Hepatic stellate cell (primary cell): ENCODE measurements around the gene KCTD20.
"Not testable (repeated sequence)": the region's sequence is repeated elsewhere in the genome, so short reads cannot be mapped to it uniquely, and the experiment has no call there.

ENCODE experiments used
- DNase-seq: peaks from one replicate; pipeline ENCODE4 v3.0.0; 2011; ENCODE audit warnings: low spot score

KCTD20 gene

DNA sequence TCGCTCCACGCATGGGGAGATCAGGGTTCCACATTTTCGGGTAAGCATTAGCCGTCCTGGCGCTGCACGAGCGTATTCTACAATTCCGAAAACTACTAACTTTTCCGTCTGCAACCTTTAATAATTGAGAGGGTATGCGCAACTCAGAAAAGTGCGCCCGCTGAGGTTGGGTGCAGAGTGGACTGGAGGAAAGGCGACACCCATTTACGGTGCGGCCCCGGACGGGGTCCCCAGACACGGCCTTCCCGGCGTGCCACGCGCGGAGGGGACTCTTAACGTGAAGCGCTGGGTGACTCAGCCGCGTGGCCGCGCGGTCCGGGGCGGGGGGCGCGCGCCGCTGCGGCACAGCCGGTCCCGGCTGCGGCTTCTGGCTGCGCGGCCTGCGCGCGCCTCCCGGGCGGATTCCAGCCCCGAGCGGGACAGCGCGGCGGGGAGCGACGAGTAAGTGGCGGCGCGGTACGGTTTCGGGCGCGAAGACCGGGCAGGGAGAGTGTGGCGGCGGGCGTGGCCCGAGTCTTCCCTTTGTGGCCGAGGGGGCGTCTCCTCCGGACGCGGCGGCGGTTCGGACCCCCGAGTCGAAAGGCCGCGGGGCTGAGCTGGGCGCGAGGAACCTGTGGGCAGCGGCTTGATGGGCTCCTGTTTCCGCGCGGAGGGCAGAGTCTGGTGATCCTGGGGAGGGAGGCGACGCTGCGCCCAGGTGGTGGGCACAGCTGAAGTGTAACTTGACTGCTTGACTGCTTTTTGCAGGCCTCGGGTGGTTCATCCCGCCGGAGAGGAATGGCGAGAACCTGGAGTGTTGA is at the start of gene KCTD20, which contains the start of gene PXT1:
Gene KCTD20 (plus strand): TSS at position 330 of the 800 bp plus-strand sequence. CDS start 27,098 bp downstream, outside the sequence.
Gene PXT1 (minus strand): TSS at position 184 of the 800 bp plus-strand sequence. CDS start 16,772 bp downstream, outside the sequence.
- DNase-seq, result peak; percentile 90

DNA sequence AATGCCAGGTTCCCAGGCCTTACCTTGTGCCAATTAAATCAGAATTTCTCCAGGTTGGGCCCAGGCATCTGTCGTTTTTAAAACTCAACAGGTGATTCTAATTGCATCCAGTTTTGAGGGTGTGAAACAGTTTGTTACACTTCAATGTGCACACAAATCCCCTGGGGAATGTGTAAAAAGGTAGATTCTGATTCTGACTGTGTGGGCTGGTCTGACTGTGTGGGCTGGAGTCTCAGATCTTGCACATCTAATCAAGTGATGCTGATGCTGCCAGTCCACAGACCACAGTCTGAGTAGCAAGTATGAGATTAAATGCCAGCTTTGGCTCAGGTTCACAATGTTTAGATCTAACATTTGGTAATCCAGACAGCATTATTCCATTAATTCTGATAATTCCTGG is 42.8 kb upstream of the KCTD20 start:
- DNase-seq, result no peak

DNA sequence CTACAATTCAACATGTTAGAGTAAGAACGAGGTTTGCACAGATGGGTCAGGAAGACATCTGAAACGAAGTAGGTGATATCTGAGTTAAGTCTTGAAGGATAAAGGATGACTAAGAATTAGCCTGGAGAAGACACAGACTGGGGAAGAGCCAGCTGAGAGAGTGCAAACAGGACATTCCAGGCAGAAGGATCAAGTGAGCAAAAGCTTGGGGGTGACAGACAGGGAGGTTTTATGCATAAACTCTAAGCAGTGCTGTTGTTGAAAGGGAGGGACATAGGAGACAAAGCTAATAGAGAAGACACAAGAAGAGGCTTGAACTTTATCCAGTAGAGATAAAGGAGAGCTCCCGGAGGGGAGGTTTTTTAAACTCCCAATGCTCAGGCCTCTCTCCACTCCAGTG is 40.3 kb upstream of the KCTD20 start:
- DNase-seq, result no peak

GRCh38 chr6:36404164-36404563 is 38.6 kb upstream of the KCTD20 start:
- DNase-seq, result no peak

DNA sequence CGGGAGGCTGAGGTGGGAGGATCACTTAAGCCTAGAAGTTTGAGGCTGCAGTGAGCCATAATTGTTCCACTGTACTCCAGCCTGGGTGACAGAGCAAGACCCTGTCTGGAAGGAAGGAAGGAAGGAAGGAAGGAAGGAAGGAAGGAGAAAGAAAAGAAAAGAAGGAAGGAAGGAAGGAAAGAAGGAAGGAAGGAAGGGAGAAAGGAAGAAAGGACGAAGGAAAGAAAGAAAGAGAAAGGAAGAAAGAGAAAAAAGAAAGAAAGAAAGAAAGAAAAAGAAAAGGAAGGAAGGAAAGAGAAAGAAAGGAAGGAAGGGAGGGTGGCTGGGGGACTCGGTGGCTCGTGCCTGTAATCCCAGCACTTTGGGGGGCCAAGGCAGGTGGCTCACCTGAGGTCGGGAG is 33.1 kb upstream of the KCTD20 start:
- not testable (repeated sequence) for DNase-seq

DNA sequence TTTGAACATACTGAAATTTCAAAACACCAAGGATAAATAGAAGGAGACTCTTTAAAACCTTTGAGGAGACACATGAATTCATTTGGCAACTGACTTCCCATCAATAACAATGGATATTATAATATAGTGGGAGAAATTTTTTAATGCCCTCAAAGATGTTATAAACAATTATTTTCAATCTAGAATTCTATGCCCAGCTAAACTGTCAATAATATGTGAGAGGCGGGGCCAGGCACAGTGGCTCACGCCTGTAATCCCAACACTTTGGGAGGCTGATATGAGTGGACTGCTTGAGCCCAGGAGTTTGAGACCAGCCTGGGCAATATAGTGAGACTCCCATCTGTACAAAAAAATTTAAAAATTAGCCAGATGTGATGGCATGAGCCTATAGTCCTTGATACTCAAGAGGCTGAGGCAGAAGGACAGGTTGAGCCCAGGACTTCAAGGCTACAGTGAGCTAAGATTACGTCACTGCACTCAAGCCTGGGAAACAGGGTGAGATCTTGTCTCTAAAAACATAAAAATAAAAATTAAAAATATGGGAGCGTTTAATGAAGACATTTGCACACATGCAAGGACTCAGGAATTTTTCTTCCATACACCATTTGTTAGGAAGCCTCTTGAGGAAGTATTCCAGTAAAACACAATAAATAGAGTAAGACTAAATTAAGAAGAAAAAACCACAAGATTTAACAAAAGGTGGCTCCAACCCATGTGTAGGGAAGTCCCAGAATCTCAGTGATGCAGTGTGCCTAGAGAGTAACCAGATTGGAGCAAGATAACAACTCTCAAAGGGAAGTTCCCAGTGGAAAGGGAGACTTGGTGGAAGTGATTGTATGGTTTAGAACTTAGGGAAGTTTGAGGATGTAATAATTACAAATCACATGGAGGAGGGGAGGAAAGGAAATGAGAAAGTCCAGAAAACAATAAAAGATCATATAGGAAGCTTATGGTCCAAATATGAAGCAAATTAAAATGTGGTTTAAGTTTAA is 29.0 kb upstream of the KCTD20 start:
- DNase-seq, result no peak

DNA sequence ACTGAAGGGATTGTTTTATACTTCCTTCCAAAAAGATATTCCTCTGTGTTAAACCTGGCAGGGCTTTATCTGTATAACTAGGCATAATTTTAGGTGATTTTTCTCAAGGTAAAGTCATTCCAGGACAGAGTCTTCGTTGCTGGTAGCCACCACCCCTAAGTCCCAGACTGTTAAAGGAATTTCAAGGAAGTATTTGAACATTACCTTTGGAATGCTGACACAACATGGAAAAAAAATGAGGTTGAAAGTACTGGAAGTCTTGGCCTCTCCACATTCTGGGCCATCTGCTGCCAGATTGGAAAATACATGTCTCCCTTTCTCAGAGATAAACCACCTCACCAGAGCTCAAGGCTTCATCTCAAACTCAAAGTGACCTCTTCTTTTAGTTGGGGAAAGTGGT is 28.3 kb upstream of the KCTD20 start:
- no peak for DNase-seq

DNA sequence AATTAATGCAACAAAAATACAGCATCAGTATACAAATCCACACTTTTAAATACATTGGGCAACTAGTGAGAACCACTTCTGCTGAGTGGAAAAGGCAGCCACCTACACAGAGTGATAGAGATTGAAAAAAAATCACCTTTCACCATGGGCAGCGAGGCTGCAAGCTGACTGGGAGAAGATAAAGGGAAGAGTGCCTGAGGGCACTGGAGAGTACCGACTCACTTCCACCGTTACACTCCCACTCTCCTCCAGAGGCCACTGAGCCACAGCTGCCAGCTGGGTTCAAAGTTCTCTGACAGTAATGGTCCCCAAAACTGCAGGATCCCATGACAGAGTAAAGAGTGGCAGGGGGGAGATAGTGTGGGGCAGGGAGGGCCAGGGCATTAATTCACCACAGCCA is 24.2 kb upstream of the KCTD20 start:
- no peak for DNase-seq

GRCh38 chr6:36419310-36419709 is 23.5 kb upstream of the KCTD20 start:
- no peak for DNase-seq

DNA sequence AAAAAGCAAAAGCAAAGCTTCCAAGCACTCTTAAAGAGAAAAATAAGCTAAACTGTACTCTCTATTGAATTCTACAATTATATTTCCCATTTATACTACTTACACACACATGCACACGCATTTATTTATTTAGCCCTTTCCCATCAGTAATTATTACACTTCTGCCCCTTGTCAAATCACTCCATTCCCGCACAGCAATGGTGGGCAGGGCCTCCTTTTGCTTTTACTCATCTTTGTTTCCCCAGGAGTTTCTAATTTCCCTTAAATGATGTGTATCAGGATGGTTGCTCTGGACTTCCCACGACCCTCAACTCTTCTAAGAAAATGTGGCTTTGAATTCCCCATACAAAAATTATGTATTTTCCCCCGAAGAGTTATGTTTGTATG is 20.1 kb upstream of the KCTD20 start:
- DNase-seq, result no peak

DNA sequence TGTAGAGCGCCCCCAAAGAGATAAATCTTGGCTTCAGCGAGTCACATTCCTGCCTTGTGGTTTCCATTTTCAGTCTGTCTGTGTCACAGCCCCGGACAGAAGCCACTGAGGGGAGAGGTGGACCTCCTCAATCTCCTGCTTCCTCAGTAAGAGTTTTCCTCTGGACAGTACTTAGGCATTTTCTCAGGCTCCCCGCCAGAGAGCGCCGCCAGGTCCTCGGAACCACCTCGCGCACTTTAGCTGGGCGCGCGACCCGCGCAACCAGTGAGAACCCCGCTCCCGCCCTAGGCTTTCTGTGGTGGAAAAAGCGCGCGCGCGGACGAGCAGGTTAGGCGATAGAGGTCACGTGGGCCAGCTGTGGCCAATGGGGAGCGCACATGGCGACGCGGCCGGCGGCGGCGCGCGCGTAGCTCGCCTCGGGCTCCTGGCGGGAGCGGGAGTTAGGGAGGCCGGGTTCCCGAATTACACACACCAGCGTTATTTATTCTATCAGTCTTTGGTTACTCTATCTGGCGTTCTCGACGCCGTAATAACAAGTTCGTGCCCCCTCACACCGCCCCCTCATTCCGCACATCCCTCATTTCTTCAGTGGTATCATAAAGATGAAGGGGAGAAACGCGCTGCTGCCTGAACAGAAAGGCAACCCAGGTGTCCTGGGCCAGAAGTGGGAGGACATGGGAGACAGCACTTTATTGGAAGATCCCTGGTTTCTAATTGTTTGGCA is 19.5 kb upstream of the KCTD20 start:
- peak; percentile 98 for DNase-seq

DNA sequence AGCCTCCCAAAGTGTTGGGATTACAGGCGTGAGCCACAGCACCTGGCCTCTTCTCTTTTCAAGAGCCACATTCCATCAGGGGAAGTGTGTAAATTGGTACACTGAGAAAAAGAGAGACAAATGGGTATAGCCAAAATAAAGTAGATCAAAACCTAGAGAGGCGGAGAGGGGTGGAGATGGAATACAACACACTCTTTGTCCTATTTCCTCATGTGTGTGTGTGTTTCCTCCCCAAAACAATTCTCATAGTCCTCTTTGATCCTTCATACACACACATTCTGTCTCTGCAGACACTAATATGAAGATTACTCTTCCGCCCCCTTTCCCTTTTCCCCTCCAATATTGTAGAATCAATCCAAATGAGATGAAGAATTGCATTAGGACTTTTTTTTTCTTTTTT is 16.2 kb upstream of the KCTD20 start:
- DNase-seq, result no peak

DNA sequence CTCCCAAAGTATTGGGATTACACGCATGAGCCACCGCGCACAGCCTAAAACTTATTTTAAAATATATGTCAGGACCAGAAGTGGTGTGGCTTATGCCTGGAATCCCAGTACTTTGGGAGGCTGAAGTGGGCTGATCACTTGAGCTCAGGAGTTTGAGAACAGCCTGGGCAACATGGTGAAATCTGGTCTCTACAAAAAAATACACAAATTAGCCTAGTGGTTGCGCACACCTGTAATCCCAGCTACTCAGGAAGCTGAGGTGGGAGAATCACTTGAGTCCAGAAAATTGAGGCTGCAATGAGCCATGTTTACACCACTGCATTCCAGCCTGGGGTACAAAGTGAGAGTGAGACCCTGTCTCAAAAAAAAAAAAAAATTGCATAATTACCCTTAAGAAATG is 13.9 kb upstream of the KCTD20 start:
- no peak for DNase-seq

DNA sequence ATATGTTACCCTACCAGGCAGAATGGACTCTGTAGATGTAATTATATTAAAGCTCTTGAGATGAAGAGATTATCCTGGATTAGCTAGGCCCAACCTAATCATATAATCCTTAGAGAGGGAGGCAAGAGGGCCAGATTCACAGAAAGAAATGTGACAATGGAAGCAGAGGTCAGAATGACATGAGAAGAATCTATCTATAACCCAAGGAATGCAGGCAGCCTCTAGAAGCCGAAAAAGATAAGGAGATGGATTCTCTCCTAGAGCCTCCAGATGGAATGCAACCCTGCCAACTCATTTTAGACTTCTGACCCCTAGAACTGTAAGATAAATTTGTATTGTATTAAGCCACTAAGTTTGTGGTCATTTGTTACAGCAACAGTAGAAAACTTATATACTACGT is 12.4 kb upstream of the KCTD20 start:
- DNase-seq, result peak; percentile 17

GRCh38 chr6:36431197-36431596 is 11.6 kb upstream of the KCTD20 start:
- no peak for DNase-seq

GRCh38 chr6:36432151-36432671 is 10.6 kb upstream of the KCTD20 start:
- DNase-seq, result peak; percentile 22

- DNase-seq, result peak; percentile 42
These were observed 6.3 kb upstream of the KCTD20 start for GRCh38 chr6:36436466-36436865.

- DNase-seq, result peak; percentile 97
These were observed 1.4 kb upstream of the KCTD20 start for GRCh38 chr6:36441307-36441894.

DNA sequence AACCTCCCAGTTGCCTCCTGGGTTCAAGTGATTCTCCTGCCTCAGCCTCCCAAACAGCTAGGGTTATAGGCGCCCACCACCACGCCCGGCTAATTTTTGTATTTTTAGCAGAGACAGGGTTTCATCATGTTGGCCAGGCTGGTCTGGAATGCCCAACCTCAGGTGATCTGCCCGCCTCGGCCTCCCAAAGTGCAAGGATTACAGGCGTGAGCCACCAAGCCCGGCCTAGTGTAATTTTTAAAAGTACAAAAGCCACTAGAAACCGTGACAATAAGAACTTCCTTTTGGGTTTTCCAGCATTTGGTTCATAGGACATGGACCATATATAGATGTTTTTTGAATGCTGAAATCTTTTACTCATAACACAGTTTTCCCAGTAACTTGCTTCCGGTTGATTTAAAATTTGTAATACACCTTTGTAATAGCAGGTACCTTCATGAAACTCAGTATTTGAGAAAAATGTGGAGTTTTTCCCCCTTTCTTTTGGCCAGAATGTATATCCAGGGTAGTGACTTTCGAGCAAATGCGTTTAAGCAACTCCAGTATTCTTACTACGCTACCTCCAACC is 613 bp upstream of the KCTD20 start:
- DNase-seq, result no peak

GRCh38 chr6:36443471-36444428 is 950 bp downstream of the KCTD20 start:
- DNase-seq, result peak; percentile 22
